NCI-H1436 (cell line): ENCODE measurements around the gene PPP2R2D.

Experiments
- DNase-seq: peaks from one replicate; lab custom pipeline; 2025; lab: John Stamatoyannopoulos, UW

The PPP2R2D gene

DNA sequence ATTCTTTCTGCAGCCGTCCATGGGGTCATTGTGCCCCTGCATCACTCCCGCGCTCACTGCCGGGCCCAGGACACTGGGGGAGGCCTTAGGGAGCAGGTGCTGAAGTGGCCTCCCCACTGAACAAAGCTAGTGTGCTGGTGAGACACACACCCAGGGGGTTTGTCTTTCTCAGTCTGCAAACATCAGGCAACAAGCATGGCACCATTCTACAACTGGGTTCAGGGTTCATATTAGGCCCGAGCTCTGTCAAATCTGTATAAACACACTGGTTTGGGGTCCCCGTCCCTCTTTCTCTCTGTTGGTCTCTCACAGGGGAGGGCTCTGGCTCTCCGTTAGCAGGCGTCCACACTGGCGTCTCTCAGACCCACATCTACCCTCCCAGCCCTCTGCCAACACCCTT lies 11.1 kb upstream of the PPP2R2D start:
- DNase-seq, result no peak

DNA sequence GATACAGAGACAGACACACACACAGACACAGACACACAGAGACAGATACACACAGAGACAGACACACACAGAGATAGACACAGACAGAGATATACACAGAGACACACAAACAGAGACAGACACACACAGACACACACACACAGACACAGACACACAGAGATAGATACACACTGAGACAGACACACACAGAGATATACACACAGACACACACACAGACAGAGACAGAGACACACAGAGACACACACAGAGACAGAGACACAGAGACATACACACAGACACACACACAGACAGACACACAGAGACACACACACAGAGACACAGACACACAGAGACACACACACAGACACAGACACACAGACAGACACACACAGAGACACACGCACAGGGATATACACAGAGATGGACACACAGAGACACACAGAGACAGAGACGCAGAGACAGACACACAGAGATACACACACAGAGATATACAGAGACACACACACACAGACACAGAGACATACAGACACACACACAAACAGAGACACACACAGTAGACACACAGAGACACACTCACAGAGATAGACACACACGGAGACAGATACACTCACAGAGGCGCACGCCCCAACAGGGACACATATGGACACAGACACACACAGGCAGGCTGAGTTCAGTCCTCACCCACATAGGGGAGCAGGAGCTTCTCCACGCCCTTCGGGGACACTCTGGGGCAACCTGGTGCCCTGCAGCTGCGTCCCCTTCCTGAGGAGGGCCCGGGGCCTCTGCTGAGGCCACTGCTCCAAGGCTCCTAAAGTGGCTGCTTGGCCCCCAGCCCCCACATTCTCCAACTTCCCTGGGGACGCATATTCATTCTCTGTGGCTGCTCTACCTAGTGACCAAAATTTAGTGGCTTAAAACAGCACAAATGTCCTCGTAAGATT lies 10.3 kb upstream of the PPP2R2D start:
- no peak for DNase-seq

DNA sequence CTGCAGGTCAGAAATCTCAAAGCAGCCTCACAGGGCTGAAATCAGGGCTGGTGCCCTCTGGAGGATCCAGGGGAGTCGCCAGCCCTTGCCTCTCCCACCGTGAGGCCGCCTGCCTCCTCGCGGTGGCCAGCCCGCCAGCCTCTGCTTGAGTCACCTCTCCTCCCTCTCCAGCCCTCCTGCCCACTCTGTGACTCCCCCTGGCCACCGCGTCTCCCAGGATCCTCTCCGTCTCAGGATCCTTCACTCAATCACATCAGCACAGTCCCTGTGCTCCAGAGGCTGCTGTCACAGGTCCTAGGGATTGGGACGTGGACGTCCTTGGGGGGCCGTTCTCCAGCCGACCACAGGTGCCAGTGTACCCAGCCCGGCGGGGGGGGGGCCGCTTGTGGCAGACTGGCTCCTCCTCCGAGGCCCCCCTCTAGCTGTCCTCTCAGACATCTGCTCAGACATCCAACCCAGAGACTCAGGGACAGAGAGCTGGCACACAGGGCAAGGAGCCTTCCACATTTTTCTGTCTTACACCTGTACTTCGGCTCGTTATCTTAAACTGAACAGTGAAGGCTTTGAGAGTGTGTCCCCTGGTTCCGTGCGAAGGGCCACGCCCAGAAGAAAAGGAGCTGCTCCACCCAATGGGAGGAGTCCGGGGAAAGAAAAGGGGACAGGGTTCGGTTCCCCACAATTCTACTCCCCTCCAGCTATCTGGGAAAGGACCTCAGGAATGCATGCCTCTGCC lies 9.4 kb upstream of the PPP2R2D start:
- DNase-seq, result no peak

DNA sequence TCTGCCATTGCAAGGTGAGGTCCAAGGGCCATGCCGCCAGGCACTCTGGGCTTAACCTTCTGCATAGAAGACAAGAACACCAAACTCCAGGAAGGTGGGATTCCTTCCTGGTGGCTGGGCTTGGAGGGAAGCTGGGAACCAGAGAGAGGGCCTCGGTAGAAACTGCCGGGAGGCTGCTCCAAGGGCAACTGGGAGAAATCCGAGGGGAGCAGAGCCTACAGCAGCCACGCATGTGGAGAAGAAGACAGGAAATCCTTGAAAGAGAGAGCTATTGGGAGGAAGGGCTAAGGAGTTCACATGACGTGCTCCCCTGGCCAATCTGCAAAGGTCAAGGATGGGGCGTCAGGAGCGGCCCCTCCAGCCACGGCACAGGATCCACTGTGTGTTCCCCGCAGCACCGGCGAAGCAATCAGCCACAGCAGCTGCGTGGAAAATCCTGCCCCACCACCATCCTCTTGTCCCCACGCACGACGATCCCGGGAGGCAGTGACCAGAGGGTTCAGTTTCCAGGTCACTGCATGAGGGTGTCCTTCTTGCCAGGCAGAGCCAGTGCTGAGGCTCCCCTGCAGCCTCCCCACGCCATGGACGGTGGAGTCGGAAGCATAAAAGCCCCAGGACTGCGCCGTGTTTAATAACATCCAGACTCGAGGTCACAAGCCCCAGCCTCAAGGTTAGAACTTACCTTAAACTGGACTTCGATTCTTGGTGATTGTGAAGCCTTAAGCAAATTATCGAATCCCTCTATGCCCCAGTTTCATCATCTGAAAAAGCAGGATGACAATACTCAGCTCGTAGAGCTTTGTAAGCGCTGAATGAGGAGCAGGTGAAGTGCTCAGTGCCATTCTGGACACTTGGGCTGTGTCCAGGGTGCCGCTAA lies 8.6 kb upstream of the PPP2R2D start:
- DNase-seq, result no peak

DNA sequence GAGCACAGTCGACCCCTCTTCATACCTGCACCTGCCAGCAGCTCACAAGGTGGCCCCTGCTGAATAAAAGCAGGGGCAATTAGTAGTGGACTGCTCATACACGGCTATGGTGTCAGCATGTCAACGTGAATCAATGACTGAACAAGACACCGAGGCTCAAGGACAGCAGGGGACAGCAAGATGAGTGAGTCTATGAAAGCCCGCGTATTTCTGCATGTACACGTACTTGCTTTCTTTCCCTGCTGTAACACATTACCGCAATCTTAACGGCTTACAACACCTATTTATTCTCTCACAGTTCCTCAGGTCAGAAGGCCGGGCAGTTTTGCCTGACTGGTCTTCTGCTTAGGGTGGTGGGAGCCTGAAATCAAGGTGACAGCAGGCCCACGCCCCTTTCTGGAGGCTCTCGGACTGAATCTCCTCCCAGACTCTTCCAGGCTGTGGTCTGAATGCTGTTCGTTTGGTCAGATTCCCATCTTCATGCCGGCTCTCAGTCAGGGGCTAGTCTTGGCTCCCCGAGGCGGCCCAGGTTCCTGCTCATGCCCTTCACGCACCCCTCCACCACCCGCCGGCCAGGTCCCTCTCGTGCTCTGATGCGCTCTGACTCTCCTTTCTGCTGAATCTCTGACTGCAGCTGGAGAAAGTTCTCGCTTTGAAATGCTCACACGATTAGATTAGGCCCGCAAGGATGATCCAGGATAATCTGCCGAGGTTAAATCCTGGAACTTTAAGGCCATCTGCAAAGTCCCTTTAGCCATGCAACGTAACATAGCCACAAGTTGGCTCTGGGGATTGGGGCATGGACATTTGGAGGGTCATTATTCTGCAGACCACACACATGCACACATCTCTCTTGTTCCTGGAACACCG lies 7.8 kb upstream of the PPP2R2D start:
- DNase-seq, result no peak

DNA sequence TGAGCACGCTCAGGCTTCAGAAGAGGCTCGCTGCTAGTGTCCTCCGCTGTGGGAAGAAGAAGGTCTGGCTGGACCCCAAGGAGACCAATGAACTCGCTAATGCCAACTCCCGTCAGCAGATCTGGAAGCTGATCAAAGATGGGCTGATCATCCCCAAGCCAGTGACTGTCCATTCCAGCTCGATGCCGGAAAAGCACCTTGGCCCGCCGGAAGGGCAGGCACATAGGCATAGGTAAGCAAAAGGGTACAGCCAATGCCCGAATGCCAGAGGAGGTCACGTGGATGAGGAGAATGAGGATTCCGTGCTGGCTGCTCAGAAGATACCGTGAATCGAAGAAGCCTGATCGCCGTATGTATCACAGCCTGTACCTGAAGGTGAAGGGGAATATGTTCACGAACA lies 5.7 kb upstream of the PPP2R2D start:
- DNase-seq, result no peak

DNA sequence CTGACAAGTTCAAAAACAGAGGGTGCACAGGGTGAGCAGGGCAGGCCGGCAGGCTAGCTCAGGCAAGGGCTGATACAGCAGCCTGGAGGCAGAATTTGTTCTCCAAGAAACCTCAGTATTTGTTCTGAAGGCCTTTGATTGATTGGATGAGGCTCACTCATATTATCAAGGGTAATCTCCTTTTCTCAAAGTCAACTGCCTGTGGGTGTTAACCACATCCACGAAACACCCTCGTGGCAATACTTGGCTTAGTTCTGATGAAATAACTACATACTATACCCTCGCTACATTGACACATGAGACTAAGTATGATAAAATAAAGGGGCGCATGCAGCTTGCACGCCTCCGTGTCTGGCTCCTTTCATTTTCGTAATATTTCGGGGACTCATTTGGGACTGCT lies 4.4 kb upstream of the PPP2R2D start:
- no peak for DNase-seq

DNA sequence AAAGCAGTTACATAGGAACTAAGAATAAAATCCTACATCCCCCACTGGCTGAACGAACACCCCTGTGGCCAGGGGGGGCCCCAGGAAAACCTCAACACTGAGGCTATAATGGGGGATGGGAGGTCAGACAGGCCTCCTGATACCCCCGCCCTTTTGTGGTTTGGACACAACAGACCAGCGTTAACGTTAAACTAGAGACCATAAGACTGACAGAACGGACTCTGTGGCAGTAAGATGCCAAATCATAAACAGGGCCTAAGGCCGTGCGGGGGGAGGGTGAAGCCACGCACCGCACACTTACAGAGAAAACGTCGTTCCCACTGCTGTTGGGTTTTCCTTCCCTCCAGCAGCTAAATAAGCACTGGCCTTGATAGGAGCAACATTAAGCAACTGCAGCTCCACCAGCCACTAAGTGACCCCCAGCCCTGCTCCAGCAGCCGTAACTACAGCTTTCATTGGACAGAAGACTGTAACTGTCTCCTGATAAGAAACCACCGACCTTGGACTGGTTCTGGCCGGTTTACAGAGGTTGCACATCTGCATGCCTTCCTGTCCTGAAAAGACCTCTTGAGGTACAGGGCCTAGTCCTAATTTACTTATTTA lies 3.4 kb upstream of the PPP2R2D start:
- DNase-seq, result no peak

DNA sequence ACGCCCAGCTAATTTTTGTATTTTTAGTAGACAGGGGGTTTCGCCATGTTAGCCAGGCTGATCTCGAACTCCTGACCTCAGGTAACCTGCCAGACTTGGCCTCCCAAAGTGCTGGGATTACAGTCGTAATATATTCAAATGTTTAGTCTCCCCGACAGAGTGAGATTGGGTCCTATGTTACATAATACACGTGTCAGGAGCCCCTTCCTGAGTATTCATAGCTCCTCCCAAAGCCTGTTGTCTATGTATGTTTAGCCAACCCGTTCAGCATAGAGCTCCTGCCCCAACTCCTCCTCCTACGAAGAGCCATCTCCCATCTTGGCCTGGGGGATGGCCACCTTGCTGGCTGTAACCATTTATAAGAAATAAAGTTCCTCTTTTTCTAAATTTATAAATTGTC lies 2.7 kb upstream of the PPP2R2D start:
- DNase-seq, result no peak

DNA sequence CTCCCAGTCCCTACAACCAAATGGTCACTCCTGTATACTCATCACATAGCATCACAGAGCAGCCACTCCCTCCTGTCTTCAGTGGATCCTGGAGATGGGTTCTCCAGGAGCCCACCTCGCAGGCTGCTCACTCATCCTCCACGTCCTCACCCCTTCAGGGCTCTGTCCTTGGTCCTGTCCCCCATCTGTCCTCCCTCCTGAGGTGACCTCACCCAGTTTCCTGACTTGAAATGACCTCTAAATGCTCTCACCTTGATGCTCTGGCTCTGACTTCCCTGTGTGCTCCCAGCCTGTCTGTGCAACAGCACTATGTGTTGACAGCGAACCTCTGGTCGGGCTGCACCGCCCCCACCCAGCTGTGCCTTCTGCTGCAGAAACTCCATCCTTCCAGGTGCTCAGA lies 2.1 kb upstream of the PPP2R2D start:
- DNase-seq, result no peak

DNA sequence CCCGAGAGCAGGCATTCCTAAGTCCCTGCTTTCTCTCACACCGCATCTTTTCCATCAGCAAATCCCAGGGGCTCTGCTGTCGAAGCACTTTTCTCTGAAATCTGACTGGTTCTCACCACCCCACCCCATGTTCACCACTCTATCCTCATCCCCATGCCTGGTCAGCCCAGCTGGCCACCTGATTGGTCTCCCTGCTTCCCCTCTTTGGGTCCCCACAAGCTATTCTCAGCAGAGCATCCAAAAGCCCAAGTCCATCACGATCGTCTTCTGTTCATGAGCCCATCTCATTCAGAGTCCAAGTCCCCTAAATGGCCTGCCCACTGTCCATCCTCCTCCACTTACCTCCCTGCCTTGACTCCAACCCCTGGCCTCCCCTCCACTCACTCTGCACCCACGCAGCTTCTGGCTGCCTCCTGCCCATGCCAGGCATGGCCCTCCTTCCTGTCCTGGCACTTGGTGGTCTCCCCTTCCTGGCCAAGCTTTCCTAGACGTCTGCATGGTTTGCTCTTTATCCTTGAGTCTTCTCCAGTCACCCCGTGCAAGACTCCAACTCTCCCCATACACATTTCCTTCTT lies 1.6 kb upstream of the PPP2R2D start:
- no peak for DNase-seq

DNA sequence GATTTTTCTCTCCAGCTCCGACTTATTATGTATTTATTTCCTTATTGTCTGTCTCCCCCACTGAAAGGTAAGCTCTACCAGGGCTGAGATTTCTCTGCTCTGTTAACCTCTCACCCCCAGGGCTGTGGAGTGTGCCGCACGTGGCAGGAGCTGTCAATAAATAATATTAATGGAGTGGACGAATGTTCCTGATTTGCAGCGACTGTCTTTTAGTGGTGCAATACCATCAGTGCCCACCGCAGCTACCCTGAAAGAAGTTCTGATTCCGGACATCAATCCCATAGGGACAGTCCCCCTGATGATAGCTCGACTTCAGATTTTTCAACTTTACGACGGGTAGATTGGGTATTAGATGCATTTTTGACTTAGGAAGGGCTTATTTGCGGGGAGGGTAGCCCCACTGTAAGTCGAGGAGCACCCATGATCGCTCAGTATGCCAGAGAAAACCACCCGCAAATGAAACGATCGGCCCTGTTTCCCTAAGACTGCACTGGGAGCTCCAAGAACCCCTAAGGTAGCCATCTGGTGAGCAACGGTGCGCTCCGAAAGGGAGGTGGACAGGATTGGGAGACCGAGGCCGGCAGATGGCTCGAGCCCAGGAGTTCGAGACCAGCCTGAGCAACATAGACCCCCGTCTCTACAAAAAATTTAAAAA lies 986 bp upstream of the PPP2R2D start:
- DNase-seq, result peak; percentile 9

DNA sequence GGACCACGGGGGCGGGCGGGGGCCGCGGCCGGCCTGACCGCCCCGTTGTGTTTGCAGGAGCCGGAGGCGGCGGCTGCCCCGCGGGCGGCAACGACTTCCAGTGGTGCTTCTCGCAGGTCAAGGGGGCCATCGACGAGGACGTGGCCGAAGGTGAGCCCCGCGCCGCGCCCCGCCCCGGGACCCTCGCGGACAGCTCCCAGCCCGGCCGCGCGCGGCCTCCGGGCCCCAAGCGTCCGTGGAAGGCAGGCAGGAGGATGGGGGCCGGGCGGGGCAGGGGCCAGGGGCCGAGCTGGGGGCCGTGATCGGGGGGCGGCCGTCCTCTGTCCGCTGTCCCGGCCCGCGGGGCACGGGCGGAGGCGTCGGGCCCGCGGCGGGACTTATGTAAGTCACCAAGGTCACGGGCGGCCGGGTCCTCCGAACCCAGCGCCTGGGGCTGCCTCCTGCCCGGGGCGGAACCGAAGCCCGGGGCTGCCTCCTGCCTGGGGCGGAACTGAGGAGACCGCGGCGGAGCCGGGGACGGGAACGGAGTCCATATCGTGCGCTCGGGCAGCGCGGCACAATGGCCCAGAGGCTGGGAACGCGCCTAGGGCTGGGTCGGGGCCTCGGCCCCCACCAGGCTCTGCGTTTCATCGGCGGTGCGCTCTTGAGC lies 497 bp downstream of the PPP2R2D start:
- DNase-seq, result no peak

DNA sequence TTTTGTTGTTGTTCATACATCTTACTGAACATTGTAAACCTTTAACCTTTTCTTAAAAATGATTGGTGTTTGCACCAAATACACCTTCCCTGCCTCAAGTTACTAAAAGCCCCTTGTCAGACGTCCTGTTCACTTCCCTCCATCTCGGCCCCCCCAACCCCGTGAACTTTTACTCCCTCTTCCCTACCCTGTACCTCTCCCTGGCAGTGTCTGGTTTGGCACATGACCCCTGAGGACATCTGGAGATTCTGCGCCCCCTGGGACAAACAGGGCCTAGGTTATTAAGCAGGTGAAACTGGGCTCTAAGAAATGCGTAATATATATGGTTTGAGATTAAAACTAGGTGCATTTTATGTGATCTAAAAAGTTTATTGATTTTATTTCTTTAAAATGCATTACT lies 1.4 kb downstream of the PPP2R2D start:
- DNase-seq, result no peak

DNA sequence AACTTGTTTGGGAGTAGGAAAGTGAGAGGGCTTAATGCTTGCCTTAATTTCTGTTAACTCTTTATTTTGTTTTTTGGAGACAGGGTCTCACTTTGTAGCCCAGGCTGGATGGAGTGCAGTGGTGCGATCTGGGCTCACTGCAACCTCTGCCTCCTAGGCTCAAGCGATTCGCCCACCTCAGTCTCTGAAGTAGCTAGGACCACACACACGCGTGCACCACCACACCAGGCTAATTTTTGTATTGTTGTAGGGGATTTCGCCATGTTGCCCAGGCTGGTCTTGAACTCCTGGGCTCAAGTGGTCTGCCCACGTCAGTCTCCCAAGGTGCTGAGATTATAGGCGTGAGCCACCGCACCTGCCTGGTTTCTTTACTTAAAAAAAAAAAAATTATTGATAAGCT lies 1.9 kb downstream of the PPP2R2D start:
- DNase-seq, result no peak

DNA sequence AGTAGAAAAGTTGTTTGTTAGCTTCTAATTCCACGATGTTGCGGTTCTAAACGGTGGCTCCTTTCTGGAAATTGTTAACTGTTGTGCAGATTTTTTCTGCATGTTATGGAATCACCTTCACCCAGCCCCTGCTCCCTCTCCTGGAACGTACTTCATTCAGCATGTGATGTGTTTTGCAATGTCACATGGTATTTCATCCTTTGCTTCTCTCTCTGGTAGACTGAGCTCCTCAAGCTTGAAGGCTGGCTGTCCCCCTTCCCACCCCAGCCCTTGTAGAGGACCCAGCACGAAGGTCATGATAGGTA lies 4.4 kb downstream of the PPP2R2D start:
- no peak for DNase-seq

DNA sequence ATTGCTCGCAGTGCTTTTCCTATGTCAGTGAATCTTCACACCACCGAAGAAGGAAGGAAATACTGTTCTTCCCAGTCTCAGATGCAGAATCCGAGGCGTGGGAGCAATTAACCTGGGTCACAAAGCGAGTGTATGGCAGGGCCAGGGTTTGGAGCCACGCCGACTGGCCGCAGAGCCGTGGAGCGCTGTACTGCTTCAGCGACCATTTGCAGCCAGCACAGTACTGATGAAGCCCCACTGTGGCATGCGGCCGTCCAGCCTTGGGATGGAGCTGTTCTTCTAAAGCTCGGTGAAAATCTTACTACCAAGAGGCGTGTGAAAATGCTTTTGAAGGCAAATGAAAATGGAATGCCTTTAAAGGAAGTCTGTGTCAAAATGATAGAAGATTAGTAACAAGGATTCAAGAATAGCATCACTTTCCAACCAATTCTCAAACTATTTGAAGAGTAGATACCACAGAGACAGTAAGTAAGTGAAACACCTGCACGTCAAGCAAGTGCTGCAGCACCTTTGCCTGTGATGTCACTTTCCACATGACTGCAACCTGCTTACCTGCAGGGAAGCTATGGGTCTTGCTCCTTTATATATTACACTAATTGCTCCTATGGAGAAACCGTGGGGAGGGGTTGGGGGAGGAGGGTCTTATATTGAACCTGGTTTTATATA lies 4.9 kb downstream of the PPP2R2D start:
- DNase-seq, result no peak

DNA sequence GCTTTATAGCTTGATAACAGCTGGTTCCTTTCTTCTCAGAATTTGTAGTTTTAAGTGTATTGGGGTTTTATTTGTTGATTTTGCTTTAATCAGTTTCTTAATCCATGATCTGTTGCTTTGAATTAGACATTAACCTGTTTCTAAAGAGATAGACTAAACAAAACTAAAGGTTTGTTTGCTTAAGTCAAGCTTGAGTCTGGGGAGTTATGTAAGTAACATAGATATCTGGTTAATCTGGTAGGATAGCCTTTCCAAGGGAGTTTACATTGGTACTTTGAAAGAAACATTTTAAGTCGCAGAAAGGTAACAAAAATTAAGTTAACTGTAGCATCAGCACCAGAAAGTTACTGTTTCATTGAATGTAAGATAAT lies 5.4 kb downstream of the PPP2R2D start:
- DNase-seq, result no peak

DNA sequence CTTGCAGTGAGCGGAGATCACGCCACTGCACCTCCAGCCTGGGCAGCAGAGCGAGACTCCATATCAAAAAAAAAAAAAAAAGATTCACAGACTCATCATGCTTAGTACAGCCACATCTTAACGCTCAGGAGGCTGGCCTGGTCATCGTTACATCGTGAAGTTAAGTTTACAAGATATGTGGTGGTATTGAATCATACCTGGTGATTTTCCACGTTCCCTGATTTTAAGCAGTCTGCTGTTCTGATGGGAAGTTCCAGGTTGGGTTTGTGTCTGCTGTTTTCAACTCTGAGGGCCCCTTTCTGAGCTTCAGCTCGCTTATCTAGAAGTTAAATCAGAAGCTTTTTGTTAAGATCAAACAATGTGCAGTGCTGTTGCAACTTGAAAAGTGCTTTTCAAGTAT lies 6.9 kb downstream of the PPP2R2D start:
- DNase-seq, result no peak
